SK-N-SH treated with all-trans-retinoic acid at 6 μM for 48 hours (cell line): ENCODE measurements around the gene ABL2.

ENCODE experiments used
- ATAC-seq: fragments of 200-7000 bp; cut with Tn5 transposase; 3 replicates; pipeline ENCODE4 v1.9.1; 2020; ENCODE audit warnings: mild to moderate bottlenecking, moderate library complexity
- ARNTL ChIP-seq: fragments of 450-650 bp; formaldehyde crosslinking; IDR thresholded peaks from 2 replicates; pipeline ENCODE4 v1.5.0; 2020; ENCODE audit warnings: low read depth, mild to moderate bottlenecking, moderate library complexity, borderline replicate concordance
- CSDC2 ChIP-seq: fragments of 250-450 bp; sonication (Bioruptor Pico); IDR thresholded peaks from 2 replicates; pipeline ENCODE4 v1.5.0; 2020; ENCODE audit warnings: mild to moderate bottlenecking, moderate library complexity
- ESRRG ChIP-seq: fragments of 250-450 bp; sonication (Bioruptor Pico); IDR thresholded peaks from 2 replicates; pipeline ENCODE4 v1.6.1; 2021; ENCODE audit warnings: mild to moderate bottlenecking
- GLIS3 ChIP-seq: fragments of 250-450 bp; sonication (Bioruptor Pico); IDR thresholded peaks from 2 replicates; pipeline ENCODE4 v1.5.0; 2020; ENCODE audit warnings: mild to moderate bottlenecking, moderate library complexity
- OSR1 ChIP-seq: fragments of 250-450 bp; sonication (Bioruptor Pico); IDR thresholded peaks from 2 replicates; pipeline ENCODE4 v1.8.0; 2022; ENCODE audit warnings: moderate library complexity, mild to moderate bottlenecking, inconsistent platforms
- RARB ChIP-seq: fragments of 250-450 bp; sonication (Bioruptor Pico); IDR thresholded peaks from 2 replicates; pipeline ENCODE4 v1.8.0; 2021; ENCODE audit warnings: mild to moderate bottlenecking, moderate library complexity
- SNAI2 ChIP-seq: fragments of 250-450 bp; sonication (Bioruptor Pico); IDR thresholded peaks from 2 replicates; pipeline ENCODE4 v1.5.0; 2020; ENCODE audit warnings: mild to moderate bottlenecking, moderate library complexity
- TCF4 ChIP-seq: fragments of 250-450 bp; sonication (Bioruptor Pico); IDR thresholded peaks from 2 replicates; pipeline ENCODE4 v1.8.0; 2021; ENCODE audit warnings: mild to moderate bottlenecking, moderate library complexity, borderline replicate concordance
- TOX ChIP-seq: fragments of 250-450 bp; sonication (Bioruptor Pico); IDR thresholded peaks from 2 replicates; pipeline ENCODE4 v1.8.0; 2021; ENCODE audit warnings: mild to moderate bottlenecking, moderate library complexity, borderline replicate concordance
- ZC3H10 ChIP-seq: fragments of 250-450 bp; sonication (Bioruptor Pico); IDR thresholded peaks from 2 replicates; pipeline ENCODE4 v1.5.1; 2021; ENCODE audit warnings: mild to moderate bottlenecking, moderate library complexity
- ZFP3 ChIP-seq: fragments of 250-450 bp; sonication (Bioruptor Pico); IDR thresholded peaks from 2 replicates; pipeline ENCODE4 v1.5.0; 2020; ENCODE audit warnings: mild to moderate bottlenecking, moderate library complexity
- ZFP30 ChIP-seq: fragments of 450-650 bp; formaldehyde crosslinking; IDR thresholded peaks from 2 replicates; pipeline ENCODE4 v1.5.0; 2022; ENCODE audit warnings: mild to moderate bottlenecking, moderate library complexity
- ZNF565 ChIP-seq: fragments of 450-650 bp; formaldehyde crosslinking; conservative IDR thresholded peaks from 2 replicates; pipeline ENCODE4 v1.5.0; 2020; ENCODE audit warnings: low read depth, mild to moderate bottlenecking, moderate library complexity
- ZNF8 ChIP-seq: fragments of 450-650 bp; formaldehyde crosslinking; IDR thresholded peaks from 2 replicates; pipeline ENCODE4 v1.5.0; 2020; ENCODE audit warnings: mild to moderate bottlenecking, moderate library complexity
- TF ChIP-seq, protein P1 (sequence below): fragments of 250-450 bp; sonication (Bioruptor Pico); IDR thresholded peaks from 2 replicates; pipeline ENCODE4 v1.5.0; 2020; ENCODE audit warnings: mild to moderate bottlenecking, moderate library complexity
- TF ChIP-seq, protein P2 (sequence below): fragments of 250-450 bp; sonication (Bioruptor Pico); IDR thresholded peaks from 2 replicates; pipeline ENCODE4 v1.5.1; 2020; ENCODE audit warnings: low read depth, mild to moderate bottlenecking, moderate library complexity
- TF ChIP-seq, protein P3 (sequence below): fragments of 250-450 bp; sonication (Bioruptor Pico); IDR thresholded peaks from 2 replicates; pipeline ENCODE4 v1.5.1; 2021; ENCODE audit warnings: mild to moderate bottlenecking, moderate library complexity
- TF ChIP-seq, protein P4 (sequence below): fragments of 250-450 bp; sonication (Bioruptor Pico); IDR thresholded peaks from 2 replicates; pipeline ENCODE4 v1.8.0; 2020; ENCODE audit warnings: mild to moderate bottlenecking, moderate library complexity, borderline replicate concordance

ABL2 gene

DNA sequence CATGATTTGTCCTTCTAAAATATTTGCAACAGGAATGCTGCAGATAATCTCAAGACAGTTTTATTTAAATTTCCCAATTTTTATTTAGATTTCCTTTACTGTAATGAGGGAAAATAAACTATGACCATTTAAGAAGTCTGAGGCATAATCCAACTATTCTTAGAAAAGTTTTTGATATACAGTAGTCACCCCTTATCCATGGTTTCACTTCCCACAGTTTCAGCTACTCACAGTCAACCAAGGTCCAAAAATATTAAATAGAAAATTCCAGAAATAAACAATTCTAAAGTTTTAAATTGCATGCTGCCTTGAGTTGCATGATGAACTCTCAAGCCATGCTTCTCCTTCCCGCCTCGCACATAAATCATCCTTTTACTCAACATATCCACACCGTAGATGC is 114.3 kb downstream of the ABL2 start:
- TF ChIP-seq ZFP3 (CRISPR knock-in tag) (no peak), ZNF565 (CRISPR knock-in tag) (no peak), CSDC2 (CRISPR knock-in tag) (no peak), TOX (no peak)
- no peak for ATAC-seq

DNA sequence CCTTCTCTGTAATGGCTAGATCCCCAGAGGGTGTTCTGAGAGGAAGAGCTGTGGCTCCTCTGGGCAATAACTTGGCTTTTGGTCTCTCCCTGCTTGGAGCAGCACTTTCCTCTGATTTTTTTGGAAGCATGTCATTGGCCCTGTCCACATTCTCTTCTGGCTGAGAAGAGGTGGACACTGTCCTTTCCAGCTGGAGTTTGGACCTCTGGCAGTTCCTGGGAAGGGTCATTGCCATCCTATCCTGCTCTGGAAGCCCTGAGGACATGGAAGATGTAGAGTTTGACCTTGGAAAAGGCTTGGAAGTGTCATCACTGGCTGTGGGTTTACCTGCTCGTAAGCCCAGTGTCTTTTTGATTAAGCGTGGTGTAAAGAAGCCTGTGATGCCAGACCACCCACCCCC is 120.8 kb downstream of the ABL2 start:
- ATAC-seq = no peak
- TF ChIP-seq ARNTL (CRISPR knock-in tag) (no peak), TCF4 (CRISPR knock-in tag) (no peak), ZNF8 (no peak), ZFP30 (CRISPR knock-in tag) (no peak), CSDC2 (CRISPR knock-in tag) (no peak), GLIS3 (CRISPR knock-in tag) (no peak), ZC3H10 (CRISPR knock-in tag) (no peak), ZNF565 (CRISPR knock-in tag) (no peak), RARB (CRISPR knock-in tag) (no peak)
- TF ChIP-seq, protein P1, sequence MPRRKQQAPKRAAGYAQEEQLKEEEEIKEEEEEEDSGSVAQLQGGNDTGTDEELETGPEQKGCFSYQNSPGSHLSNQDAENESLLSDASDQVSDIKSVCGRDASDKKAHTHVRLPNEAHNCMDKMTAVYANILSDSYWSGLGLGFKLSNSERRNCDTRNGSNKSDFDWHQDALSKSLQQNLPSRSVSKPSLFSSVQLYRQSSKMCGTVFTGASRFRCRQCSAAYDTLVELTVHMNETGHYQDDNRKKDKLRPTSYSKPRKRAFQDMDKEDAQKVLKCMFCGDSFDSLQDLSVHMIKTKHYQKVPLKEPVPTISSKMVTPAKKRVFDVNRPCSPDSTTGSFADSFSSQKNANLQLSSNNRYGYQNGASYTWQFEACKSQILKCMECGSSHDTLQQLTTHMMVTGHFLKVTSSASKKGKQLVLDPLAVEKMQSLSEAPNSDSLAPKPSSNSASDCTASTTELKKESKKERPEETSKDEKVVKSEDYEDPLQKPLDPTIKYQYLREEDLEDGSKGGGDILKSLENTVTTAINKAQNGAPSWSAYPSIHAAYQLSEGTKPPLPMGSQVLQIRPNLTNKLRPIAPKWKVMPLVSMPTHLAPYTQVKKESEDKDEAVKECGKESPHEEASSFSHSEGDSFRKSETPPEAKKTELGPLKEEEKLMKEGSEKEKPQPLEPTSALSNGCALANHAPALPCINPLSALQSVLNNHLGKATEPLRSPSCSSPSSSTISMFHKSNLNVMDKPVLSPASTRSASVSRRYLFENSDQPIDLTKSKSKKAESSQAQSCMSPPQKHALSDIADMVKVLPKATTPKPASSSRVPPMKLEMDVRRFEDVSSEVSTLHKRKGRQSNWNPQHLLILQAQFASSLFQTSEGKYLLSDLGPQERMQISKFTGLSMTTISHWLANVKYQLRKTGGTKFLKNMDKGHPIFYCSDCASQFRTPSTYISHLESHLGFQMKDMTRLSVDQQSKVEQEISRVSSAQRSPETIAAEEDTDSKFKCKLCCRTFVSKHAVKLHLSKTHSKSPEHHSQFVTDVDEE (CRISPR knock-in tag) = no peak
- TF ChIP-seq, protein P2, sequence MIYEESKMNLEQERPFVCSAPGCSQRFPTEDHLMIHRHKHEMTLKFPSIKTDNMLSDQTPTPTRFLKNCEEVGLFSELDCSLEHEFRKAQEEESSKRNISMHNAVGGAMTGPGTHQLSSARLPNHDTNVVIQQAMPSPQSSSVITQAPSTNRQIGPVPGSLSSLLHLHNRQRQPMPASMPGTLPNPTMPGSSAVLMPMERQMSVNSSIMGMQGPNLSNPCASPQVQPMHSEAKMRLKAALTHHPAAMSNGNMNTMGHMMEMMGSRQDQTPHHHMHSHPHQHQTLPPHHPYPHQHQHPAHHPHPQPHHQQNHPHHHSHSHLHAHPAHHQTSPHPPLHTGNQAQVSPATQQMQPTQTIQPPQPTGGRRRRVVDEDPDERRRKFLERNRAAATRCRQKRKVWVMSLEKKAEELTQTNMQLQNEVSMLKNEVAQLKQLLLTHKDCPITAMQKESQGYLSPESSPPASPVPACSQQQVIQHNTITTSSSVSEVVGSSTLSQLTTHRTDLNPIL (CRISPR knock-in tag) = no peak

DNA sequence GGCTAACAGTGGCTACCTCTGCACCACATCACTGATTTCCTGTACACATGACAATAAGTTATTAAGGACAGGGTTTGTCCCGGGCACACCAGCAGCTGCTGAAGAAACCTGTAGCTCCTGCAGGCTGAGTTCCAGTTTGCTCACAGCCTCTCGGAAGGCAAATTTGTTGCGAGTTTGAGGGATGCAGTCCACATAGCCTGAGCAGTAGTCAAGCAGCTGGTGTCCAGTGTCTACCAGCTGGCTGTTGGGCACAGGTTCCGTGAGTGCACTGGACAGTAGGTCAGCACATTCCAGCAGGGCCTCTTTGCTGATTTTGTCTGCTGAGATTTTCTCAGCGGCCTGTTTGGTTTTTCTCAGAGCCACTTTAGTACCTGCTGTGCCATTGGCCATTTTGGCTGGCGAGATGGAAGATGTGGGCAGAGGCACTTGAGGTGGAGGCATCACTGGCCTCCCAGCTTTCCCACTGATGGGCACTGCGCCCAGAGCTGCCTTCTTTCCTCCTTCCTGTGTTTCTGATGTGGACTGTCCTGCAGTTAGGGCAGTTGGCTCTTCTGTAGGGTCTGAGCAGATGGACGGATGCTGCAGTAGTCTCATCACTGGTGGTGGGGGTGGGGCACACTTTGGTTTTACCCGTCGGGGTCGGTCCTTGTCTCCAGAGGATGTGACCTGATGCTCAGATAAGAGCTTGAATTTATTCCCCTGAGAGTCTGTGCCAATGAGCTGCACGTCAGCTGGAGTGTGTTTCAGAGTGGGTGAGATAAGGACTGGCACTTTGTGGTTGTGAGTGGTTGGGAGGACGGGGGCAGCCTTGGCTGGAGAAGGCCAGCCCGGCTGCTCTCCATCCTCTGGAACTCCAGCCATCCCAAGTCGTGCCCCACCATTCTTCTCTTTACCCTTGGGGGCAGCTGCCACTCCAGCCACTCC is 121.5 kb downstream of the ABL2 start:
- peak; percentile 24 for ATAC-seq
- no peak for TF ChIP-seq ESRRG (CRISPR knock-in tag)
- TF ChIP-seq, protein P1 (CRISPR knock-in tag) = peak; percentile 30; the same call in 1 of the 2 replicates
- TF ChIP-seq TCF4 (CRISPR knock-in tag) = no peak
- TF ChIP-seq, all 23 proteins: peak for 1

DNA sequence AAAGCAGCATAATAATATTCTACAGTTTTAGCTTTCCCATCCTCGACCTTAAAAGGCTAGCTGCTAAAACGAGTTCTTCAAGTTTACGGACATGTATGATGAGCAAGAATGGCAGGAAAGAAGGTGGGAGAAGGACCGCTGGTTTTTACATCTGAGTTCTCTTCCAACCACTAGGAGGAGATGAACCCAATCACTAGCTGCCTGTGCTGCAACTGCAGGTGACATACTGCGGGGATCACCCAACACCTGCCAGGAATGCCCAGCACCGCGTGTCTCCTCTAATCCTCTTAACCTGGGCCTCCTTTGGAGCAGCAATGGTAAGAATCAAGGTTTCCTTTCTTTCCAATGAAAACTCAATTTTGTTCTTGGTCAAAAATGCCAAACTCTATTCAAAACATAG is 124.1 kb downstream of the ABL2 start:
- peak; percentile 28; the same call in 2 of the 3 replicates for ATAC-seq
- TF ChIP-seq OSR1 (CRISPR knock-in tag) (no peak), ZC3H10 (CRISPR knock-in tag) (no peak), ZFP30 (CRISPR knock-in tag) (no peak), ZFP3 (CRISPR knock-in tag) (no peak), ZNF565 (CRISPR knock-in tag) (no peak), RARB (CRISPR knock-in tag) (no peak), GLIS3 (CRISPR knock-in tag) (no peak), ARNTL (CRISPR knock-in tag) (no peak), ESRRG (CRISPR knock-in tag) (no peak), SNAI2 (CRISPR knock-in tag) (no peak)
- TF ChIP-seq, protein P3, sequence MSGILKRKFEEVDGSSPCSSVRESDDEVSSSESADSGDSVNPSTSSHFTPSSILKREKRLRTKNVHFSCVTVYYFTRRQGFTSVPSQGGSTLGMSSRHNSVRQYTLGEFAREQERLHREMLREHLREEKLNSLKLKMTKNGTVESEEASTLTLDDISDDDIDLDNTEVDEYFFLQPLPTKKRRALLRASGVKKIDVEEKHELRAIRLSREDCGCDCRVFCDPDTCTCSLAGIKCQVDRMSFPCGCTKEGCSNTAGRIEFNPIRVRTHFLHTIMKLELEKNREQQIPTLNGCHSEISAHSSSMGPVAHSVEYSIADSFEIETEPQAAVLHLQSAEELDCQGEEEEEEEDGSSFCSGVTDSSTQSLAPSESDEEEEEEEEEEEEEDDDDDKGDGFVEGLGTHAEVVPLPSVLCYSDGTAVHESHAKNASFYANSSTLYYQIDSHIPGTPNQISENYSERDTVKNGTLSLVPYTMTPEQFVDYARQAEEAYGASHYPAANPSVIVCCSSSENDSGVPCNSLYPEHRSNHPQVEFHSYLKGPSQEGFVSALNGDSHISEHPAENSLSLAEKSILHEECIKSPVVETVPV (CRISPR knock-in tag) = no peak
- TF ChIP-seq, protein P2 (CRISPR knock-in tag) = no peak
- TF ChIP-seq, protein P4, sequence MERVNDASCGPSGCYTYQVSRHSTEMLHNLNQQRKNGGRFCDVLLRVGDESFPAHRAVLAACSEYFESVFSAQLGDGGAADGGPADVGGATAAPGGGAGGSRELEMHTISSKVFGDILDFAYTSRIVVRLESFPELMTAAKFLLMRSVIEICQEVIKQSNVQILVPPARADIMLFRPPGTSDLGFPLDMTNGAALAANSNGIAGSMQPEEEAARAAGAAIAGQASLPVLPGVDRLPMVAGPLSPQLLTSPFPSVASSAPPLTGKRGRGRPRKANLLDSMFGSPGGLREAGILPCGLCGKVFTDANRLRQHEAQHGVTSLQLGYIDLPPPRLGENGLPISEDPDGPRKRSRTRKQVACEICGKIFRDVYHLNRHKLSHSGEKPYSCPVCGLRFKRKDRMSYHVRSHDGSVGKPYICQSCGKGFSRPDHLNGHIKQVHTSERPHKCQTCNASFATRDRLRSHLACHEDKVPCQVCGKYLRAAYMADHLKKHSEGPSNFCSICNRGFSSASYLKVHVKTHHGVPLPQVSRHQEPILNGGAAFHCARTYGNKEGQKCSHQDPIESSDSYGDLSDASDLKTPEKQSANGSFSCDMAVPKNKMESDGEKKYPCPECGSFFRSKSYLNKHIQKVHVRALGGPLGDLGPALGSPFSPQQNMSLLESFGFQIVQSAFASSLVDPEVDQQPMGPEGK = no peak
- TF ChIP-seq, protein P1 (CRISPR knock-in tag) = no peak
